NOMO-1 treated with DMSO at 0.1 percent for 48 hours (cell line): ENCODE results near the gene QRICH2.
"Not testable (repeated sequence)": the region's sequence is repeated elsewhere in the genome, so short reads cannot be mapped to it uniquely, and the experiment has no call there.

ENCODE experiments used
- DNase-seq: peaks from one replicate; lab custom pipeline; 2025; ENCODE audit not compliant: unreplicated experiment; lab: John Stamatoyannopoulos, UW

The QRICH2 gene

DNA sequence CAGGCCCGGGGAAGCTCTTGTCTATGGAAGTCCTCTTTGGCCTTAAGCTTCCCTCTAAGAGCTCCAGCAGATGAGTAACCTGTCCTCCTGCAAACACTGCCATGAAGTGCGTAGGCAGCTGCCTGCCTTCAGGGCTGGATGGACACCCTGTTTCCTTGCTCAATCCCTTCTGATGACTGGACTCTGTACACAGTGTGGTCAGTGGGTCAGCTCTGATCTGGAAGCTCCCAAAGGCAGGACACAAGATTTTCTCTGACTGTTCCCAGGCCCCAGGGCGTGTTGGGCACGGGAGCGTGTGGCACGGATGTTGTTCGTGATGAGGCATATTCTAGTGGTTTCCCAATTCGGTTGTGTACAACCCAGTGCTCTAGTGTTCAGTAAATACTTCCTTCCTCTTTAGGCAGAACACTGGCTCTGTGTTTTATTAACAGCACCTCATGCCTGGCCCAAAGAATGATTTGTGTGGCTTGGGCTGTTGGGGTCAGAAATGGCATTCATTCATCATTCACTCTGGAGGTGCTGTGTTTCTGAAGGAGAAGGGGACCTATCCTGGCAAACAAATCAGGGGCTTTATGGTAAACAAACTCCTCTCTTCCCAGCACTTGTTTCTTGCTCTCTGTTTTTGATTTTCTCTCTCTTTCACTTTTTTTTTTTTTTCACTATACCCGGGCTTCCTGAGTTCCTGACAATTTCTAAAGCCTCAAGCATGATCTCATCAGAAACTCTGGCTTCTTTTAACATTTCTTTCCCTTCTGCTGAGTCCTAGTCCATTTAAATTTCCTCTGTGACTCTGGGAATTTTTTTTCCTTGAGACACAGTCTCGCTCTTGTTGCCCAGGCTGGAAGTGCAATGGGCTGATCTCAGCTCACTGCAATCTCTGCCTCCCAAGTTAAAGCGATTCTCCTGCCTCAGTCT, 55.8 kb downstream of the QRICH2 start:
- peak; percentile 88 for DNase-seq

DNA sequence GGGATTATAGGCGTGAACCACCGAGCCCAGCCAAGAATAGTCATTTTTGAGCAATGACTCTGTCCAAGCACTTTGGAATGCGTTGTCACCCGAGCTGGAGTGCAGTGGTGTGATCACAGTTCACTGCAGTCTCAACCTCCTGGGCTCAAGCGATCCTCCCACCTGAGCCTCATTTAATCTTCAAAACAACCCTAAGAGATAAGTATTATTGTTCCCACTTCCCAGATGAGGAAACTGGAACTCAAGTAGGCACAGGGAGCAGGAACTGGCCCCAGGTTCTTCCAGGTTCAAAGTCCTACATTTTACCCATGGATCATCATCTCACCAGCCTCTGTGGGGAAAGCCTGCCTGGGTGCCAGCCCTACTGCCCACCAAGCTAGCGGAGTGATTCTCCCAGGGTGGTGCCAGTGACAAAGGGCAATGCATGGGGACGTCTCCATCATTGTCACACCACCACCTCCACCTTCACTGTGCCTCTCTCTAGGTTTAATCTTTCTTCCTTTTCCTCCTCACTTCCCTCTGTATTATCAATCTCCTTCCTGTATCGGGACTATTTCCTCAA, 56.5 kb downstream of the QRICH2 start:
- no peak for DNase-seq

DNA sequence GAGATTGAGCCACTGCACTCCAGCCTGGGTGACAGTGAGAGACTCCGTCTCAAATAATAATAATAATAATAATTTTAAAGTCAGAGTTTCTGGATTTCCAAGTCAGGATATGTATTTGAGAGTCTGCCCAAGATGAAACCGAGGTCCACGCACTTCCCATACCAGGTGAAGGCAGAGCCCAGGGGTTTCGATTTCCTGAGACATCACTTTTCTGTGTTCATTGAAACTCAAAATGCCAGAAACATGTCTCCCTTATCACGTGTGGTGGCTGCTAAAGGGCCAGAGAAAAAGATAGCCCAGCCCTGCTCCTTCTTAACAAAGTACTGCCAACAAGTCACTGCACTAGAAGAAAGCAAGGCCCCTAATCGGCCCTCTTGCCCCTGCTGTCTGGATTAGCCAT, 57.9 kb downstream of the QRICH2 start:
- DNase-seq: no peak

GRCh38 chr17:76248013-76248782, 59.9 kb downstream of the QRICH2 start:
- no peak for DNase-seq

GRCh38 chr17:76247304-76247703, 60.8 kb downstream of the QRICH2 start:
- DNase-seq: no peak

DNA sequence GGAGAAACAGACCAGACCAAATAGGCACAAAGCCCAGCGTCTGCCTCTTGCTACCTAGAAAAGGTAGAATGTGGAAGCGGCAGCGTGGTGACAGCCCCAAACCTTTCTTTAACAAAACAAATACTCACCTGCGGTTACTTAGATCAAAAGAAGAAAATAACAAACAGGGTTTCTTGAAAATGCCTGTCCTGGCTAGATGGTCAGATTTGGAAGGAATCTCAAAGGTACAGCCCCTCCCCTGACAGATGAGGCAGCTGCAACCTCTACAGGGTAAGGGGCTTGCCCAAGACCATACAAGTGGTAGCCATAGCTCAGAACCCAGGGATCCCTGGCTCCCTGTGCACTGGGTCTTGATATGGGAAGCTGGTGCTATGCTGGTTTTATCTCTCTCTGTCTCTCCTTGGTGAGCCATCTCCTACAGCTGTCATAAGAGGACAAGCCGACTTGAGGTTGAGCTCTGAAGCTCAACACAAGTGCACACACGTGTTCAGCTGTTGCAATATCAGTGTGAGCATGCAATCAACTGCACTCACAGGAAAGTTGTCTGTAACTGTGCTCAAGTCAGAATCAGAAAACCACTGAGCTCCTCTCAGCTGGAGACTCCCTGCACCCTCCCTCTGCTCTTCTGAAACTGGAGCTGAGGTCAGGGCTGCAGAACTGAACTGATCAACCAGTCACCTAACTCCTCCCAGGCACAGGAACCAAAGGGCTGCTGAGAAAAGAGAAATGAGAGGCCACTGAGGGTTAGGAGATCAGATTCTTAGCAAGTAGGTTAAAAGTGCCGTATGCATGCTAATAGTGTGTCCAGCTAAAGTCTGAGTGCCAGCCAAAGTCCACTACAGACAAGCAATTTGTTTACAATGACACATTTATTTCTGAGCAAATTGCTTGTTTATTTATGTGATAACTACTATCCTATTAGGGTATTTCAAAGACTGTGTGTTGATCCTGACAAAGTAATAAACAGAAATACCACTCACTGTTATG, 61.7 kb downstream of the QRICH2 start:
- peak; percentile 97 for DNase-seq

GRCh38 chr17:76244721-76245120, 63.4 kb downstream of the QRICH2 start:
- not testable (repeated sequence) for DNase-seq

GRCh38 chr17:76243826-76244679, 64.0 kb downstream of the QRICH2 start:
- no peak for DNase-seq

- DNase-seq: no peak
Measured at GRCh38 chr17:76241691-76242255, 66.3 kb downstream of the QRICH2 start.

GRCh38 chr17:76241204-76241538, 66.9 kb downstream of the QRICH2 start:
- no peak for DNase-seq

DNA sequence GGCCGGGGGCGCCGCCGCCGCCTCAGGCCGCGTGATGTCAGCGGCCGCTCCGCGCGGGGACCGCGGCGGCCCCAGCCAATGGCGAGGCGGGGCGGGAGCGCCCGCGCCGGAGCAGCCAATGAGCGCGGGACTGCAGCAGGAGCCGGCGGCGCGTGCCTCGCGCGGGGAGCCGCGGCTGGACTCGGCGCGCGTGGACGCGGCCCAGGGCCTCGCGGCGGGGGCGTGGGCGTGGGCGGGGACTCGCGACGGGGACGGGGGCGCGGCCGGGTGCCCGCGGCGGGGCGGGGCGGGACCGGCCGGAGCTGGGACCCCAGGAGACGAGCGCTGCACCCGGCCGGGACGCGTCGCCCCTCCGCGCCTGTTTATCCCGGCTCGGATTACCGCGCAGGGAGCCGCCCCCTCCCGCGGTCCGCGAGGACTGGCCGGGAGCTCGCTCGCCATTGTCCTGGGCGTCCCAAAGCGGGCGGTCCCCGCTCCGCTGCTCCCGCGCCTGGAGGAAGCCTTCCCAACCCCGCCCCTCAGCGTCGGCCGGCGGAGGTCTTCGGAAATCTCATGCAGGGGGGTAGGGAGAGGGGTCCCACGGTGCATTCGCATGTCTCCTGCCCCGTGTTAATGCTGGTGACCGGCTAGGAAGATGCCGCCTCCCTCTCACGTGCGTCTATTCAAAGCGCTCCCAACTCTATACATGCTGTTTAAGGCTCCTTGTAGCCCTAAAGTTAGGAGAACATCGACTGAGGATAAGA, 67.4 kb downstream of the QRICH2 start, which contains the start of gene RNF157:
Gene RNF157, minus strand, starts transcription at position 33 of the 743 bp plus-strand sequence. CDS start 253 bp downstream, outside the sequence.
- peak; percentile 14 for DNase-seq

GRCh38 chr17:76239538-76240274, 68.4 kb downstream of the QRICH2 start:
- DNase-seq: no peak

- DNase-seq: no peak
Measured at GRCh38 chr17:76238847-76239537, 69.1 kb downstream of the QRICH2 start.

- DNase-seq: no peak
Measured at GRCh38 chr17:76237859-76238313, 70.2 kb downstream of the QRICH2 start.

DNA sequence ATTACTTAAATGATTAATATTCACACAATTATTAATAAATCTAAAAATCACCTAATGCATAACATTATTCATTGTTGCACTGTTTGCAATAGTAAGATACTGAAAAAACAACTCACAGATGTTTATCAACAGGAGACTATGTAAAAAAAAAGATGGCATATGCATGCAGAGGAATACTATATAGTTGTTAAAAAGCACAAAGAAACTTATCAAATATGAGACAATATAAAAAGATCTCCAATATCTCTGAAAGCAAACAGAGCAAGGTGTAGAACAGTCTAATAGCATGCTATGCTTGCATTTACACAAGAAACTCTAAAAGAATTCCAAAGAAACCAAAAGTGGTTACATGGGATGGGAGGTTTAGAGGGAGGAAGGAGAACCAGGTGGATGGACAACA, 71.5 kb downstream of the QRICH2 start:
- DNase-seq: no peak

- no peak for DNase-seq
Measured at GRCh38 chr17:76235883-76236282, 72.2 kb downstream of the QRICH2 start.

DNA sequence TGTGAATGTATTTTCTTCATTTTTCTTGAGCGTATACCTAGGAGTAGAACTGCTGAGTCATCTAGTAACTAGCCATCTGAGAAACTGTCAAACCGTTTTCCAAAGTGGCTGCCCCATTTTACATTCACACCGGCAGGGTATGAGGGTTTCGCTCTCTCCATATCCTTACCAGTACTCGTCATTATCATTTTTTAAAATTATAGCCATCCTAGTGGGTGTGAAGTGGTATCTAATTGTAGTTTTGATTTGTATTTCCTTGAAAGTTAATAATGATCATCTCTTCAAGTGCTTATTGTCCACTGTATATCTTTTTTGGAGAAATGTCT, 73.8 kb downstream of the QRICH2 start:
- DNase-seq: peak; percentile 13
